PC-9 (cell line): ENCODE data around the gene RNF212.

Experiments used
- EZH2 ChIP-seq: fragments of 200-600 bp; sonication (generic); IDR thresholded peaks from 2 replicates; pipeline ENCODE4 v1.8.0; 2017; ENCODE audit warnings: antibody characterized with exemption, low read depth
- TF ChIP-seq, protein P1 (sequence below): fragments of 200-600 bp; sonication (generic); conservative IDR thresholded peaks from 2 replicates; pipeline ENCODE4 v1.6.1; 2017; ENCODE audit warnings: mixed run types, antibody characterized with exemption, mild to moderate bottlenecking, moderate library complexity

- no peak for TF ChIP-seq EZH2
- TF ChIP-seq, protein P1, sequence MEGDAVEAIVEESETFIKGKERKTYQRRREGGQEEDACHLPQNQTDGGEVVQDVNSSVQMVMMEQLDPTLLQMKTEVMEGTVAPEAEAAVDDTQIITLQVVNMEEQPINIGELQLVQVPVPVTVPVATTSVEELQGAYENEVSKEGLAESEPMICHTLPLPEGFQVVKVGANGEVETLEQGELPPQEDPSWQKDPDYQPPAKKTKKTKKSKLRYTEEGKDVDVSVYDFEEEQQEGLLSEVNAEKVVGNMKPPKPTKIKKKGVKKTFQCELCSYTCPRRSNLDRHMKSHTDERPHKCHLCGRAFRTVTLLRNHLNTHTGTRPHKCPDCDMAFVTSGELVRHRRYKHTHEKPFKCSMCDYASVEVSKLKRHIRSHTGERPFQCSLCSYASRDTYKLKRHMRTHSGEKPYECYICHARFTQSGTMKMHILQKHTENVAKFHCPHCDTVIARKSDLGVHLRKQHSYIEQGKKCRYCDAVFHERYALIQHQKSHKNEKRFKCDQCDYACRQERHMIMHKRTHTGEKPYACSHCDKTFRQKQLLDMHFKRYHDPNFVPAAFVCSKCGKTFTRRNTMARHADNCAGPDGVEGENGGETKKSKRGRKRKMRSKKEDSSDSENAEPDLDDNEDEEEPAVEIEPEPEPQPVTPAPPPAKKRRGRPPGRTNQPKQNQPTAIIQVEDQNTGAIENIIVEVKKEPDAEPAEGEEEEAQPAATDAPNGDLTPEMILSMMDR = no peak
Measured at GRCh38 chr4:1133033-1133432, 19.7 kb upstream of the RNF212 start.
